GM19397 (cell line): ENCODE results near the gene IL1F10.

ENCODE experiments used
- ATAC-seq: cut with Tn5 transposase; IDR thresholded peaks from one replicate; pipeline ENCODE4 v1.9.1; 2021; ENCODE audit warnings: mild to moderate bottlenecking, moderate library complexity; ENCODE audit not compliant: unreplicated experiment

IL1F10 gene

DNA sequence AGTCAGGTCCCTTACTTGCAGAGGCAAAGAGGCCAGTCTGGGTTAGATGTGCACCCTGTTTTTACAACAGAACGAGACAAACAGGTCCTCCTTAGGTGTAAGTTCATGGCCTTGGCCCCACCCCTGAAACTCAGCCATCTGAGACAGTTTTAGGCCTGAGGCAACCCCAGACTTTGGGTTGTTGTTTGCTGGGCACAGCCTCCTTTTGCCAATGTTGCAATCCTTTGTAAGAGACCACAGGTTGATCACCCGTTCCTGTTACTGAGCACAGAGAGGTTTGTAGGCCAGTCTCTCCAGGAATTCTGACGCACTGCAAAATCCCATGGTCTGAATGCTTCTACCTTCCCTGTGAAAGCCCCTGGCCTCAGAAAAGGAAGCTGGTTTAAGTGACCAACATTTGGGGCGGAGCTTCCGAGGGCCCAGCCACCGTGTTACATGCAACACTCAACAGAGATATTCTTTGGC lies 44.1 kb downstream of the IL1F10 start:
- ATAC-seq, result no peak

- ATAC-seq, result no peak
Measured at GRCh38 chr2:113112441-113112840, 44.7 kb downstream of the IL1F10 start.

DNA sequence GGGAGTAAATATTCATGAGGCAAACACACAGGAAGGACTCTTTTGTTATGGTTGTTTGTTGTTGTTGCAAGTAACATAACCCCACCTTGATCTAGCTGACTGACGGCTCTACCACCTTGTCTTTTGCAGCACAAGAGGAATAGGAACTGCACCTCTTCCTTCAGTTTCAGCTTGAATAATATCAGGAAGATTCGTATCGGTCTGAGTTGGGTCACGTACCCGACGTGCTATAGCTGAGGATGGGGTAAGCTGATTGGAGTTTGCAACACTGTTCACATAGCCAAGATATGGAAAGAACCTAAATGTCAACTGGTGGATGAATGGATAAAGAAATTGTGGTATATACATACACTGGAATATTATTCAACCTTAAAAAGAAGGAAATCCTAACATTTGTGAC lies 45.1 kb downstream of the IL1F10 start:
- no peak for ATAC-seq

GRCh38 chr2:113113807-113114206 lies 46.0 kb downstream of the IL1F10 start:
- ATAC-seq, result no peak

- ATAC-seq, result no peak
Measured at GRCh38 chr2:113114224-113114945, 46.6 kb downstream of the IL1F10 start.

- ATAC-seq, result no peak
Measured at GRCh38 chr2:113114996-113115395, 47.2 kb downstream of the IL1F10 start.

DNA sequence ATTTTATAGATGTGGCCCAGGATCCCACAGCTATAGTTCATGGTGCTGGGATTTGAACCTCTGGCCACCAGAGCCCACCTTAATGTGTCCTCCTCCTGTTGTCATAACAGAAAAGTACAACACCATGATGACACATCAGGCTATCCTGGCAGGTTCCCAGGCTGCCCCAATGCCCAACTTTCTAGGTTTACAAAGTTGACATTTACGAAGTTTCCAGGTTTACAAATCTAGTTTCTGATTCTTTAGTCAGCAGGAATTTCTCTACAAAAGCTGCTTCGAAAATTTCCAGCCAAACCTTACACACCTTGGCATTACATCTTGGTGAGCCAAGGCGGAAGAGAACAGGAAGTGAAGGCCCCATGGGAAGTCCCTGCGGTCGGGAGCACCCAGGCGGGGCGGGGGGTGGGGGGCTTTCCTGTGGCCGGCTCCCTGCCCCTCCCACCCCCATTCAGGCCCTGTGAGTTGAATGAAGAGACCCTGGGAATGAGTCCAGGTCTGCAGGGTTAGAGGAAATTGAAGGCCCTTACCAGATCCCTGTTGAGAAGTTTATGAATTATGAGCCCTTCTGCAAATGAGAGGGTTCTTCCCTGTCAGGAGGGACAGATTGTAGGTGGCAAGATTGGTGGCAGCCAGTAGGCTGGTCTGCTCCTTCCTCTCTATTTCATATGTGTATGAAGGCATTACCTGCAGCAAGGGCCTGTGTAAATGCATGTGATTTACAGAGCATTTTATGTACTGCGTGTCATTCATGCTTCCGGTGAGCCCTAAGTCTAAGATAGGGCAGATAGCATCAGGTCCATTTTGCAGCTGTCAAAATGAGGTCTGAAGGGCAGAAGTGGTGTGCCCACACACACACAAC lies 48.6 kb downstream of the IL1F10 start:
- no peak for ATAC-seq

- ATAC-seq, result no peak
Measured at GRCh38 chr2:113117541-113118262, 49.9 kb downstream of the IL1F10 start.

GRCh38 chr2:113118263-113118657 lies 50.5 kb downstream of the IL1F10 start:
- no peak for ATAC-seq

DNA sequence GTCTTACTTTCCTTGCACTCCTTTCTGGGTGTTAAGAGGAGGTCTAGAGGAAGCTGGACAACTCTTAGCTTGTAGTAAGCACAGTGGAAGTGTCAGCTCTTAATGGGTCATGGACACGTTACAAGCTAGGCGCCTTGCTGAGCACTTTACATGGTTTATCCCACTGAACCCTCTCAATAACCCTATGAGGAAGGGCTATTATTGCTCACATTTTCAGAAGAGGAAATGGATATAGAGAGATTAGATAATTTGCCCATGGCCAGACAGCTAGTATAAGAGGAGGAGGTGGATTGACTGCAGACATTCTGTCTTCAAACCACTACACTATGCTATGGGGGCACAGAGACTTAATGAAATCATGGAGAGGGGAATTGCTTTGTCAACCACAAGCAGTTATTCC lies 51.3 kb downstream of the IL1F10 start:
- ATAC-seq, result no peak

GRCh38 chr2:113120861-113121260 lies 53.1 kb downstream of the IL1F10 start:
- no peak for ATAC-seq

GRCh38 chr2:113122364-113122763 lies 54.6 kb downstream of the IL1F10 start:
- no peak for ATAC-seq

DNA sequence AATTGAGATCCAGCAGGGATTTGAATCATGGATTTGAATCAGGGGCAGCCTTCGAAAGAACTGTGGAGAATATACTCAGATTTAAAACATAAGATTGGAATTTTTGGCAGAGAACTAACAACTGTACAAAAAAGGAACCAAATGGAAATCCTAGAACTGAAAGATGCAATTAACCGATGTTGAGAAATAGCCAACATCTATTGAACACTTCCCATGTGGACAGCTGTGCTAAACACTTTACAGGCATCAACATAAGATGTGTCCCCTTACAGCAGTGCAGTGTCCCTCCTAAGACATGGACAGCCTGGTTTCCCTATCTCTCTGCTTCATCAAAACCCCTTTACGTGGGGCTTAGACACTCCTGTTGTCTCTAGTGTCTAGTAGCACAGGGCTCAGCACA lies 56.0 kb downstream of the IL1F10 start:
- ATAC-seq, result no peak

DNA sequence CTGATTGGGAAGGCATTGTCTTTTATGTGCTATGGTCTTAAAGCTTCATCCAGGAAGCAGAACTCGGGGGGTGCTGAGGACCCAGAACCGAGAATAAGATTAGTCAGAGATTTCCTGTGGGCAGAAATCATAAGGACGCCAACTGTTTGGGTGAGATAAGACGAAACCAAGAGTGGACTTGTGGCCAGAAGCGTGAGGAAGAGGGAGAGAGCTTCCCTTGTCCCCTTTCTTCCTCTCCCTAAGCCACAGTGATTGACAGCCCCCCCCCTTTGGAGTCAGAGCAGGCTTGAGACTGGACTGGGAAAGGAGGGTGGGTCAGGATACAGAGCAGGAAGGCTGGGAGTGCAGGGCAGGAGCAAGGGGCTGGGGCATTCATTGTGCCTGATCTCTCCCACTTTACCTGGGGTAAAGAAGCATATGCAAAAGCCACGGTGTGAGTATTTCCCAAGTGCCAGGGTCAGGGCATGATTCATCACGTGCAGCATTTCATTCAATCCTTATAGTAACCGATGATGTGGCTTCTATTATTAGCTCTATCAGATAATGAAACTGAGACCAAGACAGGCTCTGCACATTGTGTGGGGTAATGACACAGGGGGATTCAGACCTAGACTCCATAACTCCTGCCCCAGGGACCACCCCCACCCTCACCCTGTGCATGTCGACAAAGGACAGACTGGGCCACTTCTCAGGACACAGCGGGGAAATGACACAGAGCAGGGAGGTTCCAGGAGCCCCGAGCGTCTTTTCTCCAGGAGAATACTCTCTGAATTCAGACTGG lies 56.6 kb downstream of the IL1F10 start:
- no peak for ATAC-seq
